ENCODE measurements around the gene TPRG1. TPM values are rescaled to one million over a fixed set of nuclear protein-coding genes. Genes with fewer than 3 reads are reported as not detected.

The TPRG1 gene
- total and polyA plus RNA-seq, 2 of the 4 experiments (the other 2 are of a cell fraction) = 0.17 TPM; not detected in 1

- ChIA-PET CTCF (no interaction called here), POLR2A (ENCODE audit: unreplicated experiment) (no interaction called here)
- H3K18ac ChIP-seq (ENCODE audit: low read depth, low read length) = no peak overlapping the region
- no peak overlapping the region for H2AFZ ChIP-seq (replicated peaks; ENCODE audit: low read length, poor library complexity)
- no peak overlapping the region for H2AK9ac ChIP-seq (replicated peaks; ENCODE audit: low read depth, low read length, poor library complexity)
- H3K79me1 ChIP-seq (ENCODE audit: low read depth in 1 of 2, low read length in 2 of 2) = no peaks in the 10 kb centered on the region
- no peak overlapping the region for H3K4me2 ChIP-seq (ENCODE audit: low read depth, low read length)
- H3K14ac ChIP-seq (replicated peaks; ENCODE audit: low read depth, low read length) = no peak overlapping the region
- no peak overlapping the region for H4K5ac ChIP-seq (ENCODE audit: low read depth, low read length)
- H3K9me3 ChIP-seq (ENCODE audit: control insufficient read depth, insufficient read depth, low read length) = no peaks in the 10 kb centered on the region
- no peak overlapping the region for H2BK20ac ChIP-seq (ENCODE audit: low read depth, low read length)
- dilution Hi-C loops (cut with HindIII; ENCODE audit: low sequenced_read_pairs, unreplicated experiment) = no loop called here
- peaks cover 3% of the 10 kb centered on the region for H3K27me3 ChIP-seq (ENCODE audit: control insufficient read depth, insufficient read depth, low read length)
- no TSS peak for BruUV-seq (replicated peaks)
- no peak overlapping the region for H2BK15ac ChIP-seq (ENCODE audit: low read depth, low read length)
- H2AK5ac ChIP-seq (ENCODE audit: low read depth, low read length) = no peak overlapping the region
- H3K4me1 ChIP-seq (ENCODE audit: control insufficient read depth, insufficient read depth, low read length) = no peaks in the 10 kb centered on the region
- intact Hi-C loops (cut with micrococcal nuclease) = loop anchor here (5.0 kb wide), 1 partner anchor 49 kb away; no protein-coding TSS in a partner anchor
- H3K9me1 ChIP-seq (ENCODE audit: insufficient read depth, low read length) = no peaks in the 10 kb centered on the region
- no peak overlapping the region for H4K91ac ChIP-seq (ENCODE audit: insufficient read depth, low read depth, low read length)
- H4K8ac ChIP-seq (ENCODE audit: low read depth in 2 of 2, low read length in 2 of 2) = no peak overlapping the region
- 29% methylated on average over 1 of the region's 7 CpGs; no CpG with 5 or more reads in 1 of the 2 experiments for WGBS, 2 experiments (ENCODE audit: extremely low coverage in 2 of 2, insufficient read length in 1 of 2)
- H3K9ac ChIP-seq (ENCODE audit: low read depth, low read length) = no peak overlapping the region
- no peak overlapping the region for H3K4ac ChIP-seq (ENCODE audit: low read depth, low read length)
- H3K4me3 ChIP-seq (ENCODE audit: insufficient read depth, low read depth, low read length) = no peak overlapping the region
- DNase-seq (no peak), ATAC-seq (ENCODE audit: low read depth) (no peak)
- no peaks in the 10 kb centered on the region for H3K36me3 ChIP-seq (ENCODE audit: control insufficient read depth, insufficient read depth, low read length)
- H4K20me1 ChIP-seq (ENCODE audit: insufficient read depth, low read length) = no peaks in the 10 kb centered on the region
- in situ Hi-C loops (cut with MboI; ENCODE audit: low sequenced_read_pairs) = no loop called here
- H3K23ac ChIP-seq (ENCODE audit: low read depth, low read length) = no peak overlapping the region
- no peak overlapping the region for H2BK5ac ChIP-seq (ENCODE audit: low read depth, low read length, poor library complexity, severe bottlenecking)
- TF ChIP-seq NFE2L2 (IDR thresholded peaks at IDR 0.05; ENCODE audit: low read depth, low read length) (no peak), CTCF (conservative IDR thresholded peaks at IDR 0.05; ENCODE audit: low read depth, low read length) (no peak), RFX5 (IDR thresholded peaks at IDR 0.05; ENCODE audit: low read depth, low read length) (no peak), USF2 (IDR thresholded peaks at IDR 0.05; ENCODE audit: low read depth, low read length) (no peak), POLR2A (IDR thresholded peaks at IDR 0.05; ENCODE audit: low read depth, low read length) (no peak), FOS (IDR thresholded peaks at IDR 0.05; ENCODE audit: low read depth, low read length) (no peak), MXI1 (IDR thresholded peaks at IDR 0.05; ENCODE audit: borderline replicate concordance, low read depth, low read length) (no peak), CHD1 (IDR thresholded peaks at IDR 0.05; ENCODE audit: low read depth, low read length) (no peak), RAD21 (IDR thresholded peaks at IDR 0.05; ENCODE audit: low read length) (no peak), ELK1 (IDR thresholded peaks at IDR 0.05; ENCODE audit: borderline replicate concordance, low read depth, low read length) (no peak), MAFK (IDR thresholded peaks at IDR 0.05; ENCODE audit: low read depth, low read length) (no peak)
- no peak overlapping the region for H3K56ac ChIP-seq (ENCODE audit: extremely low read depth, insufficient read depth, low read length)
- no peak overlapping the region for H3K27ac ChIP-seq (ENCODE audit: insufficient read depth, low read length)
- no peak overlapping the region for H2BK120ac ChIP-seq (ENCODE audit: low read depth, low read length)
These were observed 116.8 kb downstream of the TPRG1 start for GRCh38 chr3:189288348-189289235.
